Measurements from ENCODE around the gene NCOA7.

- TF ChIP-seq, protein P1, sequence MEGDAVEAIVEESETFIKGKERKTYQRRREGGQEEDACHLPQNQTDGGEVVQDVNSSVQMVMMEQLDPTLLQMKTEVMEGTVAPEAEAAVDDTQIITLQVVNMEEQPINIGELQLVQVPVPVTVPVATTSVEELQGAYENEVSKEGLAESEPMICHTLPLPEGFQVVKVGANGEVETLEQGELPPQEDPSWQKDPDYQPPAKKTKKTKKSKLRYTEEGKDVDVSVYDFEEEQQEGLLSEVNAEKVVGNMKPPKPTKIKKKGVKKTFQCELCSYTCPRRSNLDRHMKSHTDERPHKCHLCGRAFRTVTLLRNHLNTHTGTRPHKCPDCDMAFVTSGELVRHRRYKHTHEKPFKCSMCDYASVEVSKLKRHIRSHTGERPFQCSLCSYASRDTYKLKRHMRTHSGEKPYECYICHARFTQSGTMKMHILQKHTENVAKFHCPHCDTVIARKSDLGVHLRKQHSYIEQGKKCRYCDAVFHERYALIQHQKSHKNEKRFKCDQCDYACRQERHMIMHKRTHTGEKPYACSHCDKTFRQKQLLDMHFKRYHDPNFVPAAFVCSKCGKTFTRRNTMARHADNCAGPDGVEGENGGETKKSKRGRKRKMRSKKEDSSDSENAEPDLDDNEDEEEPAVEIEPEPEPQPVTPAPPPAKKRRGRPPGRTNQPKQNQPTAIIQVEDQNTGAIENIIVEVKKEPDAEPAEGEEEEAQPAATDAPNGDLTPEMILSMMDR (IDR thresholded peaks at IDR 0.05; ENCODE audit: control extremely low read depth in 1 of 3, insufficient read depth in 1 of 3, low read depth in 1 of 3, low read length in 3 of 3) = no peak
- TF ChIP-seq POLR2A (IDR thresholded peaks at IDR 0.05; ENCODE audit: control extremely low read depth in 1 of 2, low read depth in 2 of 2, low read length in 2 of 2) (no peak), ATF2 (IDR thresholded peaks at IDR 0.05; ENCODE audit: low read length) (no peak), SIN3A (conservative IDR thresholded peaks at IDR 0.05 in 1 of 2, IDR thresholded peaks at IDR 0.05 in 1 of 2; ENCODE audit: low read depth in 1 of 2, low read length in 2 of 2) (no peak), SRF (IDR thresholded peaks at IDR 0.05; ENCODE audit: low read depth, low read length) (no peak), EZH2 (IDR thresholded peaks at IDR 0.05; ENCODE audit: low read depth, low read length, severe bottlenecking) (no peak), NRF1 (IDR thresholded peaks at IDR 0.05; ENCODE audit: low read depth, low read length) (no peak), POLR2AphosphoS5 (IDR thresholded peaks at IDR 0.05; ENCODE audit: low read depth, low read length) (no peak), CREB1 (IDR thresholded peaks at IDR 0.05) (no peak), RXRA (IDR thresholded peaks at IDR 0.05; ENCODE audit: insufficient read depth, low read depth, low read length) (no peak), EGR1 (IDR thresholded peaks at IDR 0.05; ENCODE audit: borderline replicate concordance, low read depth, low read length) (no peak), ASH2L (IDR thresholded peaks at IDR 0.05; ENCODE audit: low read length) (no peak)
- TF ChIP-seq, protein P2, sequence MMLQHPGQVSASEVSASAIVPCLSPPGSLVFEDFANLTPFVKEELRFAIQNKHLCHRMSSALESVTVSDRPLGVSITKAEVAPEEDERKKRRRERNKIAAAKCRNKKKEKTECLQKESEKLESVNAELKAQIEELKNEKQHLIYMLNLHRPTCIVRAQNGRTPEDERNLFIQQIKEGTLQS (IDR thresholded peaks at IDR 0.05; ENCODE audit: insufficient read depth, low read depth, low read length) = no peak
Observed at GRCh38 chr6:125869427-125869826, 78.7 kb downstream of the NCOA7 start.
